Calu3 (cell line): Measurements from ENCODE around the gene PTPN6. TPM values are rescaled to one million over a fixed set of nuclear protein-coding genes. Genes with fewer than 3 reads are reported as not detected.

ENCODE experiments used
- BruUV-seq: library from RNA; stranded (reverse); fragments of 400-500 nt; replicated peaks from 2 replicates; lab custom pipeline; 2021; lab: Mats Ljungman, UMichigan
- CTCF ChIA-PET: fragments of 300-600 bp; sonication (Branson Sonifier 250); formaldehyde crosslinking; loops from one replicate; lab custom pipeline; 2022; ENCODE audit warnings: antibody characterized with exemption; lab: Charles Lee
- DNase-seq: peaks from one replicate; pipeline ENCODE4 v3.0.0; 2022
- H3K27ac Mint-ChIP-seq: one replicate; pipeline ENCODE4 v1.8.0; 2022; ENCODE audit warnings: mixed read lengths; ENCODE audit not compliant: unreplicated experiment
- H3K27me3 Mint-ChIP-seq: one replicate; pipeline ENCODE4 v1.8.0; 2022; ENCODE audit warnings: mixed read lengths; ENCODE audit not compliant: unreplicated experiment
- H3K36me3 Mint-ChIP-seq: one replicate; pipeline ENCODE4 v1.8.0; 2022; ENCODE audit warnings: mild to moderate bottlenecking, moderate library complexity, mixed read lengths; ENCODE audit not compliant: insufficient read depth, unreplicated experiment
- H3K4me1 Mint-ChIP-seq: one replicate; pipeline ENCODE4 v1.8.0; 2022; ENCODE audit warnings: mild to moderate bottlenecking, low read depth, mixed read lengths; ENCODE audit not compliant: unreplicated experiment
- H3K4me3 Mint-ChIP-seq: one replicate; pipeline ENCODE4 v1.8.0; 2022; ENCODE audit warnings: mild to moderate bottlenecking, low read depth, moderate library complexity, mixed read lengths; ENCODE audit not compliant: unreplicated experiment
- H3K9me3 Mint-ChIP-seq: one replicate; pipeline ENCODE4 v1.8.0; 2022; ENCODE audit warnings: low read depth, mixed read lengths; ENCODE audit not compliant: unreplicated experiment
- intact Hi-C: fragments of 100-400 bp; cut with micrococcal nuclease; formaldehyde crosslinking; loops from one replicate; pipeline ENCODE4 v1.10.0; 2022; ENCODE audit not compliant: unreplicated experiment
- total RNA-seq: library from RNA; stranded (reverse); gene quantifications from 2 replicates; pipeline ENCODE4 v1.2.3, GENCODE V29; 2022
- TF ChIP-seq, protein P1 (sequence below): fragments of 200-600 bp; IDR thresholded peaks from one replicate; pipeline ENCODE4 v1.8.0; 2022; ENCODE audit warnings: antibody characterized with exemption; ENCODE audit not compliant: unreplicated experiment

Gene PTPN6
- total RNA-seq, 1 experiment from 2014 or later = 46.3 TPM

DNA sequence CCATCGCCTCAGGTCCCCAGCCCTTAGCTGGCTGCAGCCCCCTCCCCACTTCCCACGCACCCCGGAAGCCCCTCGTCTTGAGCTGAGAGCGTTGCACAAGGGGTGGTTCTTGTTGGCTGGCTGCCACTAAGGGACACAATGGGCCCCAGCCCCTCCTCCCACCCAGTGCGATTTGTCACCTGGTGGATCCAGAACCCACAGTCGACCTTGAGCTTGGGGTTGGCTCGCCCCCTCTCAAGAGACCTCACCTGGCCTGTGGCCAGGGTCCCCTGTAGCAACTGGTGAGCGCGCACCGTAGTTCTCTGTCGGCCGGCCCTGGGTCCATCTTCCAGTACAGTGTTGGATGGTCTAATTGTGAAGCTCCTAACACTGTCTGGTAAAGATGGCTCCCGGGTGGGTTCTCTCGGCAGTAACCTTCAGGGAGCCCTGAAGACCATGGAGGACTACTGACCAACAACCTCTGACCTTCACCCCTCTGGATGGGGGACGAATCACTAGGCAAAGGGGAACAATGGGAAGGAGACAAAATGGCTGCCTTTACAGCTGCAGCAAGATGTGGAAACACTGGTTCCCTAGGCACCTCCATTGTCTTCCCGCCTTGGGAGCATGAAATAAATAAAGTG is 12.7 kb downstream of the PTPN6 start:
- peaks cover 44% of the 10 kb centered on the region for H3K4me1 Mint-ChIP-seq
- peak overlapping the region; percentile 79 for H3K4me3 Mint-ChIP-seq
- H3K27ac Mint-ChIP-seq = peak overlapping the region; percentile 87
- peak; percentile 43 for DNase-seq
- intact Hi-C loops = no loop called here
- TF ChIP-seq, protein P1, sequence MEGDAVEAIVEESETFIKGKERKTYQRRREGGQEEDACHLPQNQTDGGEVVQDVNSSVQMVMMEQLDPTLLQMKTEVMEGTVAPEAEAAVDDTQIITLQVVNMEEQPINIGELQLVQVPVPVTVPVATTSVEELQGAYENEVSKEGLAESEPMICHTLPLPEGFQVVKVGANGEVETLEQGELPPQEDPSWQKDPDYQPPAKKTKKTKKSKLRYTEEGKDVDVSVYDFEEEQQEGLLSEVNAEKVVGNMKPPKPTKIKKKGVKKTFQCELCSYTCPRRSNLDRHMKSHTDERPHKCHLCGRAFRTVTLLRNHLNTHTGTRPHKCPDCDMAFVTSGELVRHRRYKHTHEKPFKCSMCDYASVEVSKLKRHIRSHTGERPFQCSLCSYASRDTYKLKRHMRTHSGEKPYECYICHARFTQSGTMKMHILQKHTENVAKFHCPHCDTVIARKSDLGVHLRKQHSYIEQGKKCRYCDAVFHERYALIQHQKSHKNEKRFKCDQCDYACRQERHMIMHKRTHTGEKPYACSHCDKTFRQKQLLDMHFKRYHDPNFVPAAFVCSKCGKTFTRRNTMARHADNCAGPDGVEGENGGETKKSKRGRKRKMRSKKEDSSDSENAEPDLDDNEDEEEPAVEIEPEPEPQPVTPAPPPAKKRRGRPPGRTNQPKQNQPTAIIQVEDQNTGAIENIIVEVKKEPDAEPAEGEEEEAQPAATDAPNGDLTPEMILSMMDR = no peak
- CTCF ChIA-PET = interaction anchor here (1.2 to 5.5 kb wide), 5 partner anchors 19 to 95 kb away, joined by 4 to 90 read pairs (median 10); partner anchors contain the start of genes C12orf57, RNU7-1 and SPSB2
- no TSS peak for BruUV-seq
- H3K36me3 Mint-ChIP-seq = peaks cover 95% of the 10 kb centered on the region
- H3K9me3 Mint-ChIP-seq = no peaks in the 10 kb centered on the region
- H3K27me3 Mint-ChIP-seq = no peaks in the 10 kb centered on the region

DNA sequence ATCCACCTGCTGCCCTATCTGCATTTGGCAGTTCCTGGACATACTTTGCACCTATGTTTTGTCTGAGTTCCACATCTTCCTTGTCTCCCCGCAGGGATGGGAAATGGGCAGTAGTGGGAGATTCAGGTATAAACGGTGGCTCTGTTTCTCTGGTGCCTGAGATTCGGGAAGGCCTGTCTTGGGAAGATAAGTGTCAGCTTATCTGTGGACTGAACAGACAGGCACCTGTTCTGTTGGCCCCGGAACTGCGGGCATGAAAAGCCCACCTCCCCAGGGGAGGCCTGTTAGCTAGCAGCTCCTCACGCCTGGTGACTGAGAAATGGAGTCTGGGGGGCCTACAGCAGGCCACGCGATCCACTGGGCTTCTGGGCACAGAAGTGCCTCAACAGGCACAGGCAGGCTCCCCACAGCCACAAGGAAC is 13.5 kb downstream of the PTPN6 start:
- Mint-ChIP-seq H3K27me3 (no peaks in the 10 kb centered on the region), H3K27ac (peak overlapping the region; percentile 87), H3K9me3 (no peaks in the 10 kb centered on the region), H3K36me3 (peaks cover 95% of the 10 kb centered on the region), H3K4me3 (peak overlapping the region; percentile 79), H3K4me1 (peaks cover 50% of the 10 kb centered on the region)
- DNase-seq = no peak
- no TSS peak for BruUV-seq
- intact Hi-C loops = no loop called here
- CTCF ChIA-PET = interaction anchor here (0.8 to 5.5 kb wide), 6 partner anchors 19 to 95 kb away, joined by 3 to 90 read pairs (median 8); partner anchors contain the start of genes C12orf57, RNU7-1 and SPSB2
- TF ChIP-seq, protein P1 = no peak

GRCh38 chr12:6965026-6965661 is 14.0 kb downstream of the PTPN6 start:
- peak overlapping the region; percentile 87 for H3K27ac Mint-ChIP-seq
- H3K36me3 Mint-ChIP-seq = peaks cover 95% of the 10 kb centered on the region
- no peaks in the 10 kb centered on the region for H3K9me3 Mint-ChIP-seq
- DNase-seq = peak; percentile 89
- CTCF ChIA-PET = interaction anchor here (0.8 to 5.5 kb wide), 6 partner anchors 20 to 96 kb away, joined by 3 to 90 read pairs (median 8); partner anchors contain the start of genes C12orf57, RNU7-1 and SPSB2
- H3K4me3 Mint-ChIP-seq = peak overlapping the region; percentile 79
- intact Hi-C loops = no loop called here
- H3K27me3 Mint-ChIP-seq = no peaks in the 10 kb centered on the region
- no TSS peak for BruUV-seq
- TF ChIP-seq, protein P1 = peak; percentile 90
- H3K4me1 Mint-ChIP-seq = peaks cover 50% of the 10 kb centered on the region

DNA sequence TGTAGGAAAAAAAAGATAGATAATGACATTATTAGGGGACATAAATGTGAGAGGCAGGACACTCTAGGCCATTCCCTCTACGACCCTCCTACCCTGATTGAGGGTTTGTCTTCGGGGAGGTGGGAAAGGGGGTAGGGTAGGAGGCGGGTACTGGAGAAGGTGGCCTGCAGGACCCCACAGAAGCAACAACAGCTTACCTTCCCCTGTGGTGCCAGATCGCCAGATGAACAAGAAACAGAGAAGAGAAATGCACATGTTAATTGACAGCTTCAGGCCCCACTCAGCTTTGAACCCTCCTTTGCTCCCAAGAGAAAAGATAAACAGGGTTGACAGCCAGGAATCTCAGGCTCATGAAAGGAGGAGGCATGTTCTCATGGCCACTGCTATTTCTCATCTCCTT is 14.6 kb downstream of the PTPN6 start:
- DNase-seq = no peak
- no peaks in the 10 kb centered on the region for H3K9me3 Mint-ChIP-seq
- H3K27me3 Mint-ChIP-seq = no peaks in the 10 kb centered on the region
- TF ChIP-seq, protein P1 = no peak
- H3K4me1 Mint-ChIP-seq = peaks cover 47% of the 10 kb centered on the region
- H3K27ac Mint-ChIP-seq = peak overlapping the region; percentile 87
- no TSS peak for BruUV-seq
- intact Hi-C loops = no loop called here
- peaks cover 95% of the 10 kb centered on the region for H3K36me3 Mint-ChIP-seq
- CTCF ChIA-PET = interaction anchor here (2.5 to 5.5 kb wide), 2 partner anchors 21 to 97 kb away, joined by 17 to 90 read pairs; partner anchors contain the start of genes C12orf57 and RNU7-1
- peak overlapping the region; percentile 79 for H3K4me3 Mint-ChIP-seq
